ENCODE results near the gene RIN3.

DNA sequence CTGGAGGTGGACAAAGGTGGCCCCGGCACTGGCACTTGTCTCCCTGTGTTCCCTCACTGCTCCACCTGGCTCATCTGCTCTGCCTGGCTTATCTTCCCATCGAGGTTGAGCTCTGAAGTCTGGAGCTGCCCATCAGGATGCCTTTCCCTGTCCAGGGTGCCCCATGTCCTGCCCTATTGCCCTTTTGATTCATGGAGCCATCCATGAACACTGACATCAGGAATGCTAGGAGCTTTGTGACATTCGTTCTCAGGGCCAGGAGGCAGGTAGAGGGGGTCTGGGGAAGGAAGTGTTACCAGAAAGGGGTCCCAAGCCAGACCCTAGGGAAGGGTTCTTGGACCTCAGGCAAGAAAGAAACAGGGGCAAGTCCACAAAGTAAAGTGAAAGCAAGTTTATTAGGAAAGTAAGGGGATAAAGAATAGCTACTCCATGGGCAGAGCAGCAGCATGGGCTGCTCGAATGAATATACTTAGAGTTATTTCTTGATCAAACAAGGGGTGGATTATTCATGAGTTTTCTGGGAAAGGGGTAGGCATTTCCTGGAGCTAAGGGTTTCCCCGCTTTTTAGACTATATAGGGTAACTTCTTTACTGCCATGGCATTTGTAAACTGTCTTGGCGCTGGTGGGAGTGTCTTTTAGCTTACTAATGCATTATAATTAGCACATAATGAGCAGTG lies 51.6 kb downstream of the RIN3 start:
- TF ChIP-seq, protein P1, sequence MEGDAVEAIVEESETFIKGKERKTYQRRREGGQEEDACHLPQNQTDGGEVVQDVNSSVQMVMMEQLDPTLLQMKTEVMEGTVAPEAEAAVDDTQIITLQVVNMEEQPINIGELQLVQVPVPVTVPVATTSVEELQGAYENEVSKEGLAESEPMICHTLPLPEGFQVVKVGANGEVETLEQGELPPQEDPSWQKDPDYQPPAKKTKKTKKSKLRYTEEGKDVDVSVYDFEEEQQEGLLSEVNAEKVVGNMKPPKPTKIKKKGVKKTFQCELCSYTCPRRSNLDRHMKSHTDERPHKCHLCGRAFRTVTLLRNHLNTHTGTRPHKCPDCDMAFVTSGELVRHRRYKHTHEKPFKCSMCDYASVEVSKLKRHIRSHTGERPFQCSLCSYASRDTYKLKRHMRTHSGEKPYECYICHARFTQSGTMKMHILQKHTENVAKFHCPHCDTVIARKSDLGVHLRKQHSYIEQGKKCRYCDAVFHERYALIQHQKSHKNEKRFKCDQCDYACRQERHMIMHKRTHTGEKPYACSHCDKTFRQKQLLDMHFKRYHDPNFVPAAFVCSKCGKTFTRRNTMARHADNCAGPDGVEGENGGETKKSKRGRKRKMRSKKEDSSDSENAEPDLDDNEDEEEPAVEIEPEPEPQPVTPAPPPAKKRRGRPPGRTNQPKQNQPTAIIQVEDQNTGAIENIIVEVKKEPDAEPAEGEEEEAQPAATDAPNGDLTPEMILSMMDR (IDR thresholded peaks at IDR 0.05): no peak
- TF ChIP-seq POLR2AphosphoS5 (IDR thresholded peaks at IDR 0.05; ENCODE audit: low read depth, low read length): no peak
- TF ChIP-seq, protein P2, sequence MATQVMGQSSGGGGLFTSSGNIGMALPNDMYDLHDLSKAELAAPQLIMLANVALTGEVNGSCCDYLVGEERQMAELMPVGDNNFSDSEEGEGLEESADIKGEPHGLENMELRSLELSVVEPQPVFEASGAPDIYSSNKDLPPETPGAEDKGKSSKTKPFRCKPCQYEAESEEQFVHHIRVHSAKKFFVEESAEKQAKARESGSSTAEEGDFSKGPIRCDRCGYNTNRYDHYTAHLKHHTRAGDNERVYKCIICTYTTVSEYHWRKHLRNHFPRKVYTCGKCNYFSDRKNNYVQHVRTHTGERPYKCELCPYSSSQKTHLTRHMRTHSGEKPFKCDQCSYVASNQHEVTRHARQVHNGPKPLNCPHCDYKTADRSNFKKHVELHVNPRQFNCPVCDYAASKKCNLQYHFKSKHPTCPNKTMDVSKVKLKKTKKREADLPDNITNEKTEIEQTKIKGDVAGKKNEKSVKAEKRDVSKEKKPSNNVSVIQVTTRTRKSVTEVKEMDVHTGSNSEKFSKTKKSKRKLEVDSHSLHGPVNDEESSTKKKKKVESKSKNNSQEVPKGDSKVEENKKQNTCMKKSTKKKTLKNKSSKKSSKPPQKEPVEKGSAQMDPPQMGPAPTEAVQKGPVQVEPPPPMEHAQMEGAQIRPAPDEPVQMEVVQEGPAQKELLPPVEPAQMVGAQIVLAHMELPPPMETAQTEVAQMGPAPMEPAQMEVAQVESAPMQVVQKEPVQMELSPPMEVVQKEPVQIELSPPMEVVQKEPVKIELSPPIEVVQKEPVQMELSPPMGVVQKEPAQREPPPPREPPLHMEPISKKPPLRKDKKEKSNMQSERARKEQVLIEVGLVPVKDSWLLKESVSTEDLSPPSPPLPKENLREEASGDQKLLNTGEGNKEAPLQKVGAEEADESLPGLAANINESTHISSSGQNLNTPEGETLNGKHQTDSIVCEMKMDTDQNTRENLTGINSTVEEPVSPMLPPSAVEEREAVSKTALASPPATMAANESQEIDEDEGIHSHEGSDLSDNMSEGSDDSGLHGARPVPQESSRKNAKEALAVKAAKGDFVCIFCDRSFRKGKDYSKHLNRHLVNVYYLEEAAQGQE (IDR thresholded peaks at IDR 0.05; ENCODE audit: insufficient read depth in 1 of 2, low read depth in 2 of 2, low read length in 1 of 2): no peak
- TF ChIP-seq TCF7L2 (IDR thresholded peaks at IDR 0.05; ENCODE audit: low read depth, low read length): no peak

Data from Panc1 (cell line).